Measurements from ENCODE around the gene KRT6A. TPM values are rescaled to one million over a fixed set of nuclear protein-coding genes. Genes with fewer than 3 reads are reported as not detected.
"Not testable (repeated sequence)": the region's sequence is repeated elsewhere in the genome, so short reads cannot be mapped to it uniquely, and the experiment has no call there.

The KRT6A gene
- total RNA-seq, 2 donors from 2014 or later: not detected

DNA sequence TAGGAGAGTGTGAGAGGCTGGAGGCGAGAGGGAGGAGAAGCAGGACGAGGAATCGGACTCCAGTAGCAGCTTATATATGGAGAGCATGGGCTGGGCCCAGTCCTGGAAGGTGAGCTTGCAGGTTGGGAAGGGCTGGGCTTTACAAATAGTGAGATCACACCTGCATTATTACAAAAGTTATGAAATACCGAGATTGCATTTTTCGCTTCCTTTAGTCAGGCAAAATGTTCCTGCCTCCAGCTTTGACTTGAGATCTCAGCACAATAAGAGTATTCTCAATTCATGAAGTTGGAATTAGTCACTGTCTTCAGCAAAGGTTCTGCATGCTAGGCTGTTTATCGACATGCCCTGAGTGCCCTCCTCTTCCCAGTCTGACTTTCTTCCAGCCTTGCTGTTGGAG lies 41.0 kb downstream of the KRT6A start, which contains the start of gene KRT6B:
Gene KRT6B (minus strand): TSS at position 46 of the 400 bp plus-strand sequence. CDS start 68 bp downstream, outside the sequence.
- no peak for ATAC-seq
- H3K4me3 Mint-ChIP-seq: no peak within 1 kb of the TSS
- DNase-seq (ENCODE audit: low spot score): no peak
- no peaks in the 10 kb centered on the region for H3K36me3 Mint-ChIP-seq
- peaks cover 6 to 8% of the 10 kb centered on the region in 2 donors for H3K27me3 Mint-ChIP-seq
- H3K9me3 Mint-ChIP-seq: no peaks in the 10 kb centered on the region
- peaks cover 19 to 24% of the 10 kb centered on the region in 2 donors for H3K4me1 Mint-ChIP-seq (ENCODE audit: low read depth in 2 of 2)
- H3K27ac Mint-ChIP-seq: no peak within 1 kb of the TSS

DNA sequence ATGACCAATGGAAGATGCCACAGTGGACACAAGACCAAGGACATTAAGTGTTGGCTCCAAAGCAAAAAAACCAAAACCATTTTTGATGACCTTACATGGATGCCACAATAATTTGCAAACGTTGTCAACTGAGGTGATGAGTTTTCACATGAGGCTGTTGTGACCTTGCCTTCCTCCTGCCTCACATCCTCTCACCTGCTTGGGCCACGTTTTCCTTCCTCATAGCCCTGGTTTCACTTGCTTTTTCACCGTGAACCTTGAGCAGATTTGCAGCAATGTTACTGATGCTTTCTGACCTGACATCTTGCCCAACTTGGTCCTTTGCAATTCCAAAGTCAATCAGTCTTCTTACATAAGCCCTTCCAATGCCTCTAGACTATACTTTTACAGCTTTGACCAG lies 44.8 kb downstream of the KRT6A start:
- DNase-seq (ENCODE audit: low spot score) (no peak), ATAC-seq (no peak)
- H3K4me3 Mint-ChIP-seq: no peak overlapping the region
- no peak overlapping the region for H3K27ac Mint-ChIP-seq
- H3K27me3 Mint-ChIP-seq: peaks cover 11% of the 10 kb centered on the region in 2 donors
- H3K36me3 Mint-ChIP-seq: no peaks in the 10 kb centered on the region
- H3K4me1 Mint-ChIP-seq (ENCODE audit: low read depth in 2 of 2): peaks cover 17 to 18% of the 10 kb centered on the region in 2 donors
- H3K9me3 Mint-ChIP-seq: no peaks in the 10 kb centered on the region

DNA sequence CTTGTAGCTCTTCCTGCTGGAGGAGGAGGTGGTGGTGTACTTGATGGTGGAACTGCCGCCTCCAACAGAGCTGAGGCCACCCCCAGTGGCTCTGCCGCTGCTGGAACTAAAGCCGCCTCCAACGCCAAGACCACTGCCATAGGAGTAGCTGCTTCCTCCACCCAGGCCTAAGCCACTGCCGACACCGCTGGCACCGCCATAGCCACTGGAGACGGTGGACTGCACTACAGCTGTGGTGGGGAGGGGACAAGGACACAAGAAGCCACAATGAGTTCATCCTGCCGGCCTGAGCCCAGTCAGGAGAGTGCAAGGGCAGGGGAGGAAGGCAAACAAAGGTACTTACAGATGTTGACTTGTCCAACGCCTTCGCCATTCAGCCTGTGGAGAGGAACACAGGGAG lies 45.9 kb downstream of the KRT6A start:
- not testable (repeated sequence) for DNase-seq (ENCODE audit: low spot score); ATAC-seq; H3K36me3 Mint-ChIP-seq; H3K4me3 Mint-ChIP-seq; H3K9me3 Mint-ChIP-seq; H3K27ac Mint-ChIP-seq
- peaks cover 16 to 21% of the 10 kb centered on the region in 2 donors for H3K27me3 Mint-ChIP-seq
- H3K4me1 Mint-ChIP-seq (ENCODE audit: low read depth in 2 of 2): peaks cover 17 to 18% of the 10 kb centered on the region in 2 donors

DNA sequence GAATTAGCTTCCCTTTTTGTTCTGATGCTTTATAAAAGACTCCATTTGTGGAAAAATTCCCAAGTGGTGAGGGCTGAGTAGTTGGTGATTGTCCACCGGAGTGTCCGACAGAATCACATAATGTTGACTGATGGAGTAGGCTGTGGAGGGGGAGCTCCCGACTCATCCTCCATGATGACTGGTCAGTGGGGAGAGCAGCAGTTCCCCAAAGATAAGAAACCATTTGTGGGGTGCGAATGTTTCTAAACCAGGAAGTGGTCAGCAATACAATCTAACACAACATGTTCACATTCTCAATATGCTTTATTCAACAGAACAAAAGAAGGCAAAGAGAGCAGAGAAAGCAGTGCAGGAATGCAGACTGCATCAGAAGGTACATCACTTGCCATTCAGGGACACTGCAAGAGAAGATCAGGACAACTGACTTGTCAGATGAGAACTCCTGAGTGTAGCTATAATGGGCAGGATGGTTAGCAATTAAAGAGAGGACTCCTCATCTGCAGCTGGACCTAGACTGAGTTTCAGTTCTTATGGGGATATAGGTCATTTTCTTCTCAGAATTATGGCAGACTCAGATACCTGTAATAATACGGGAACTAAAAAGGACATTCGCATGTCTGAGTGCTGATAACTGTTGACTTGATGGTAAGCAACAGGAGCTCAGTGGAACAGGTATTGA lies 46.6 kb downstream of the KRT6A start:
- H3K27ac Mint-ChIP-seq: peak overlapping the region in 1 of 2 donors; percentile 1
- H3K4me1 Mint-ChIP-seq (ENCODE audit: low read depth in 2 of 2): peaks cover 17 to 18% of the 10 kb centered on the region in 2 donors
- H3K27me3 Mint-ChIP-seq: peaks cover 18 to 25% of the 10 kb centered on the region in 2 donors
- DNase-seq (ENCODE audit: low spot score): no peak
- H3K36me3 Mint-ChIP-seq: no peaks in the 10 kb centered on the region
- no peaks in the 10 kb centered on the region for H3K9me3 Mint-ChIP-seq
- H3K4me3 Mint-ChIP-seq: peak overlapping the region; percentile 13
- no peak for ATAC-seq

DNA sequence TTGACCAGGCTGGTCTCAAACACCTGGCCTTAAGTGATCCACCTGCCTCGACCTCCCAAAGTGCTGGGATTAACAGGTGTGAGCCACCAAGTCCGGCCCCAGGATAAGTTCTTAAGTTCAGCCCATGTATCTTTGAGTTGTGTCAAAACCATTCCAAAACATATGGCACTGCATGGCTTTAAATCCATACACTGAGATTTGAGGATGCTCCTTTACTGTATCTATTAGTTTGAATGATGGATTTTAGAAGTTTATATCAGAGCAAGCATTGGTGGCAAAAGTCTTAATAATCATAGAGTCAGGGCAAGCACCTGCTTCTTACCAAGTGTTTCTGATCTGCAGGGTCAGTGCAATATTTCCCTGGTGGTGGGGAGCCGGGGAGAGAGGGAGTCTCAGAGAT lies 47.2 kb downstream of the KRT6A start:
- Mint-ChIP-seq H3K27me3 (peaks cover 18 to 25% of the 10 kb centered on the region in 2 donors), H3K9me3 (no peaks in the 10 kb centered on the region), H3K4me1 (ENCODE audit: low read depth in 2 of 2) (peaks cover 17 to 18% of the 10 kb centered on the region in 2 donors), H3K4me3 (no peak overlapping the region), H3K36me3 (no peaks in the 10 kb centered on the region), H3K27ac (peak overlapping the region in 1 of 2 donors; percentile 1)
- DNase-seq (ENCODE audit: low spot score): no peak
- no peak for ATAC-seq

DNA sequence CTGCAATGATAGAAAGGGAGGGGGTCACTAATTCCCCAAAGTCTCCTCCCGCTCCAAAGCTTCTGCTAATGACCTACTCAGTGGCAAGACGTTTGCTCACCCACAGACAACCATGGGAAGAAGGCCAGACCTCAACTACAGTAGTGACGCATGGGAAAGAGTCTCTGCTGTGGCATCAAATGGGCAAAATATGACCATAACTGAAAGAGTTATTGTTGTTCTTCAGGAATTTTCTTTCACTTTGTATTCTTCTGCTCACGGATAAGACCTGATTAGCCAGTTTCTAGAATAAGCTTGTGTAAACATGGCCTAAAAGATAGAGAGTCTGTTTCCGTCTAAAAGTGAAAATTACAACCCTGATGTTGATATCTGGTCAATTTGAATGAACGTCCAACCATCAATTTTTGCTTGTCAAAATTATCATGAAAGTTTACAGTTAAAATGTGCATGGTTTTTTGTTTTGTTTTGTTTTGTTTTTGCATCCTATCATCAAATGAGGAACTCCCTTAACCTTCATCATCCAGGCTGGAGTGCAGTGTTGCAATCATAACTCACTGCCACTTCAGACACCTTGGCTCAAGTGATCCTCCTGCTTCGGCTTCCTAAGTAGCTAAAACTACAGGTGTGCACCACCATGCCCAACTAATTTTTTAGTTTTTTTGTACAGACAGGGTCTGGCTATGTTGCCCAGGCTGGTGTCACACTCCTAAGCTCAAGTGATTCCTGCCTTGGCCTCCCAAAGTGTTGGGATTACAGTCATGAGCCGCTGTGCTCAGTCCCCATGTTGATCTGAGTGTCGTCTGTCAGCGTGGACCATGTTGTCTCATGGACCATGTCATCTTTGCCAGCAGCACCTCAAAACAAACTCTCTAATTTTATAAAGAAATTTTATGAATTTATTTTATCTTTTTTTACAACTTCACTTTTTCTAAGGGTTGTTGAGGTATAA lies 48.1 kb downstream of the KRT6A start:
- no peak overlapping the region for H3K27ac Mint-ChIP-seq
- no peak for DNase-seq (ENCODE audit: low spot score)
- H3K4me1 Mint-ChIP-seq (ENCODE audit: low read depth in 2 of 2): peaks cover 17 to 18% of the 10 kb centered on the region in 2 donors
- no peak for ATAC-seq
- no peaks in the 10 kb centered on the region for H3K36me3 Mint-ChIP-seq
- no peak overlapping the region for H3K4me3 Mint-ChIP-seq
- H3K9me3 Mint-ChIP-seq: no peaks in the 10 kb centered on the region
- peaks cover 18 to 25% of the 10 kb centered on the region in 2 donors for H3K27me3 Mint-ChIP-seq

DNA sequence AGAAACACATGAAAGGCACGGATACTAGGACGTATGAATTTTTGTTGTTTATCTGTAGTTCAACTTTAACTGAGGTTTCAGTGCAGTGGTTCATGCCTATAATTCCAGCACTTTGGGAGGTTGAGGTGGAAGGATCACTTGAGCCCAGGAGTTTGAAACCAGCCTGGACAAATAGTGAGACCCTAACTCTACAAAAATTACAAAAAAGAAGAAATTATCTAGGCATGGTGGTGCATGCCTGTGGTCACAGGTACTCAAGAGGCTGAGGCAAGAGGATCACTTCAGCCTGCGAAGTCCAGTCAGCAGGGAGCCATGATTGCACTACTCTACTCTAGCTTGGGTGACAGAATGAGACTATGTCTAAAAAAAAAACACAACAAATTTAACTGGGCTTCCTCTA lies 49.1 kb downstream of the KRT6A start:
- DNase-seq (ENCODE audit: low spot score) (no peak), ATAC-seq (no peak)
- H3K27me3 Mint-ChIP-seq: peaks cover 18 to 25% of the 10 kb centered on the region in 2 donors
- H3K36me3 Mint-ChIP-seq: no peaks in the 10 kb centered on the region
- no peak overlapping the region for H3K27ac Mint-ChIP-seq
- no peak overlapping the region for H3K4me3 Mint-ChIP-seq
- H3K4me1 Mint-ChIP-seq (ENCODE audit: low read depth in 2 of 2): peaks cover 17 to 18% of the 10 kb centered on the region in 2 donors
- no peaks in the 10 kb centered on the region for H3K9me3 Mint-ChIP-seq

DNA sequence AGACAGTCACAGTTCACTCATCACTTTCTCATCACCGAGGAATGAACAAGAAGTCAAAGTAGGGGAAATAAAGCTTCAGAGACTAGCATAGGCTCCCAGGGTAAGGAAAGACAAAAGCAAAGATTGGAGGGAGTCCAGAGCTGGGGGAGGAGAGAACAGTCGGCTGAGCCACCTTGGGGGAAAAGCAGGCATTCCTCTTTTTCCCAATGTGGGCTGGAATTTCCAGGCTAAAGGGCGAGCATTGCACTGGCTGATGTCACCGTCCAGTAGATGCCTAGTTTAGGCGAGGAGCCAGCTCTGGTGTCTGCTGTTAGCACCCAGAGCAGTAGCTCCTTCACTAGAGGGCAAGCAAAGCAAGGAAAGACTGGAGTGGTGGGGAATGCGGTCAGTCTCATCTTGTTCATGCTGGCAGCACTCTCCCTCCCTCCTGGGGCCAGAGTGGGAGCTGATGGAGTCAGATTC lies 50.4 kb downstream of the KRT6A start:
- ATAC-seq (no peak), DNase-seq (ENCODE audit: low spot score) (no peak)
- Mint-ChIP-seq H3K4me1 (ENCODE audit: low read depth in 2 of 2) (peaks cover 11 to 12% of the 10 kb centered on the region in 2 donors), H3K4me3 (no peak overlapping the region), H3K27me3 (peaks cover 12 to 20% of the 10 kb centered on the region in 2 donors), H3K36me3 (no peaks in the 10 kb centered on the region), H3K27ac (no peak overlapping the region), H3K9me3 (no peaks in the 10 kb centered on the region)

DNA sequence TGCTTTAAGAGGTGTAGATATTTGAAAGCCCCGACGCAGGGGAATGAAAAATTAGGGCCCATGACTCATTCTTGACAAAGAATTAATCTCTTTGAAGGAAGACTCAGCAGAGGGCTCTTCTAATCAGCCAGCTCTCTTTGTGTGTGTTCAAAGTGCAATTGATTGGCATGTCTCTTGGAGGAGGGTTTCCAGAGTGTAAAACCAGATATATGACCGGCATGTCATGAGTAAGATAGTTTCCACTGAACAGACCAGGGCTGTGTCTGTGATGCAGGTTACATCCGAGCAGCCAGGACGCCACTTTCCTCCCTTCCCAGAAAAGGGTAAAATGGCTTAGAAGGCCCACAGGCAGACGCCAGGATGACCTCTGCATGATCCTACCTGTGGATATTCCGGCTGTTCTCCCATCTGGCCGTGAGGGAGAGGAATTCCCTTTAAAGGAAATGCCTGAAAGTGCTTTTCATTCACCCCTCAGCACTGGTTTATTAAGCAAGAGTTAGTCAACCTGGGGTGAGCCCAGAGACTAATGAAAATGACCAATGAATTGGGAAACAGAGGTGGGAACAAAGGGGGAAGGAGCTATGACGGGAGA lies 51.6 kb downstream of the KRT6A start:
- no peak overlapping the region for H3K27ac Mint-ChIP-seq
- H3K36me3 Mint-ChIP-seq: no peaks in the 10 kb centered on the region
- peaks cover 6 to 7% of the 10 kb centered on the region in 2 donors for H3K4me1 Mint-ChIP-seq (ENCODE audit: low read depth in 2 of 2)
- H3K9me3 Mint-ChIP-seq: no peaks in the 10 kb centered on the region
- DNase-seq (ENCODE audit: low spot score) (no peak), ATAC-seq (no peak)
- H3K4me3 Mint-ChIP-seq: no peak overlapping the region
- H3K27me3 Mint-ChIP-seq: peaks cover 16 to 20% of the 10 kb centered on the region in 2 donors

DNA sequence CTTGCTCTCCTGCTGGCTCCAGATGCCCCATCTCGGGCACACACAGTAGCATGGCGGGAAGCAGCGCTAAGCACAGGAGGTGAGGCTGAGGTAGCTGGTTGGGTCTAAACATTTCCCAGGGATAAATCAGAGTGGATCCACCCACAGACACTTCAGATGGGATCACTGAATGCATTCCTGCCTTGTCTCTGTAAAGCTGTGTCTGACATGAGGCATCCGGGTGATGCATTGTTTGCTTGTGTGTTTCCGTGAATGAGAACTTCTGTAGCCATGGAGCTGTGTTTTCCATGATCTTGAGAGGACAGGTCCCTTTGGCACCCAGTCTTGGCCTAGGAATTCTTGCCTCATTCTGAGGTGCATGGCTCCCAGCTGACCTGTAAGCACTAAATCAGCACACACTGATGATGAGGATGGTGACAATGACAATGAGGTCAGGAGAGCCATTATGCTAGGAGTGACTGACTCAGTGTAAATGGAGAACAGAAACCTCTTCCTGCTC lies 52.2 kb downstream of the KRT6A start:
- Mint-ChIP-seq H3K4me3 (no peak overlapping the region), H3K27me3 (peaks cover 16 to 20% of the 10 kb centered on the region in 2 donors), H3K4me1 (ENCODE audit: low read depth in 2 of 2) (peaks cover under 1 to 1% of the 10 kb centered on the region in 2 donors), H3K9me3 (no peaks in the 10 kb centered on the region), H3K27ac (no peak overlapping the region), H3K36me3 (no peaks in the 10 kb centered on the region)
- no peak for DNase-seq (ENCODE audit: low spot score)
- no peak for ATAC-seq

DNA sequence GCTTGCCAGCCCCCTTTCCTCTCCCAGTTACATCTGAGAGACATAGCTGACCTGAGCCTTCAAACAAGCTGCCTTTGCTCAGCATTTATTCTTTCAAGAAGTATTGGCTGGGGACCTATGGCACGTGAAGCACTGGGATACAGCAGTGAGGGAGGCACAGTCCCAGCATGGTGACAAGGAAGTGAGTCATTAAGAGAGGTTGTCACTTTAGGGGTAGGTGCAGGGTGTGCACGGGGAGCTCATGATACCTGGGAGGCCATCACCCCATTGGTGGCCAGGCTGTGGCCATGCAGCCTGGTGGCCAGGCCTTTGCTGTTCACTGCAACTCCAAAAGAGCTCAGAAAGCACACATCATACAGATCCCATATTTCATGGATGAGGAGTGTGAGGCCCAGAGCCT lies 53.2 kb downstream of the KRT6A start:
- Mint-ChIP-seq H3K9me3 (no peaks in the 10 kb centered on the region), H3K27ac (no peak overlapping the region), H3K4me1 (ENCODE audit: low read depth in 2 of 2) (no peaks in the 10 kb centered on the region), H3K27me3 (peaks cover 16 to 20% of the 10 kb centered on the region in 2 donors), H3K36me3 (no peaks in the 10 kb centered on the region), H3K4me3 (no peak overlapping the region)
- no peak for DNase-seq (ENCODE audit: low spot score)
- ATAC-seq: no peak

DNA sequence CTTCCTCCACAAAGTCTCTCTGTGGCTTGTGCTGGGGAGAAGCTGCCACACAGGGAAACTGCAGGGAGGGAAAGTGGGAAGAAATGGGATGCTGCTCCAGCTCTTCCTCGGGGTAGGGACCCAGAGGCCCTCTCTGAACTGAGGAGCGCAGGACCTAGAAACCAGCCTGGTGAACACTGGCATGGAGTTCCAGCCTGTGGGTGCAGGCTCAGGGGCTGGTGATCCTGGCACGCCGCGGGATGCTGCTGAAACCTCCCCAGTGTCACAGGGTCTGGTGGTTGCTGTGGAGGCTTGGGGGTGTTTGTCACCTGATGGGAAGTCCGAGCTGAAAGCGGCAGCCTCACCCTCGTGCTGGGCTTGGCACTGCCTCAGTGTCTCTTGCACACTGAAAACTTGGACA lies 53.6 kb downstream of the KRT6A start:
- Mint-ChIP-seq H3K4me1 (ENCODE audit: low read depth in 2 of 2) (no peaks in the 10 kb centered on the region), H3K36me3 (no peaks in the 10 kb centered on the region), H3K27ac (no peak overlapping the region), H3K27me3 (peaks cover 20% of the 10 kb centered on the region in 2 donors), H3K9me3 (no peaks in the 10 kb centered on the region), H3K4me3 (no peak overlapping the region)
- DNase-seq (ENCODE audit: low spot score) (peak; percentile 29), ATAC-seq (no peak)
